ENCODE data around the gene FMN1. TPM values are rescaled to one million over a fixed set of nuclear protein-coding genes. Genes with fewer than 3 reads are reported as not detected.

Gene FMN1
- total RNA-seq, 1 experiment from 2014 or later, result 4.5 TPM

GRCh38 chr15:32901192-32901591, 293.3 kb downstream of the FMN1 start:
- CTCF ChIA-PET, result no interaction called here
- ATAC-seq, result no peak
- Mint-ChIP-seq H3K9me3 (no peaks in the 10 kb centered on the region), H3K36me3 (no peaks in the 10 kb centered on the region), H3K27me3 (ENCODE audit: low read depth) (peaks cover 23% of the 10 kb centered on the region), H3K4me3 (no peak overlapping the region), H3K4me1 (peaks cover 42% of the 10 kb centered on the region), H3K27ac (no peak overlapping the region)
- POLR2A ChIA-PET, result no interaction called here
- DNase-seq (ENCODE audit: low spot score), result no peak
- no peak for TF ChIP-seq OVOL2 (CRISPR knock-in tag; IDR thresholded peaks at IDR 0.05; ENCODE audit: borderline replicate concordance)
- TF ChIP-seq TP53 (CRISPR knock-in tag; IDR thresholded peaks at IDR 0.05), result no peak
- TF ChIP-seq E2F1 (CRISPR knock-in tag; IDR thresholded peaks at IDR 0.05), result no peak
- TF ChIP-seq ZNF423 (CRISPR knock-in tag; IDR thresholded peaks at IDR 0.05), result no peak
- no peak for TF ChIP-seq ZBTB43 (CRISPR knock-in tag; IDR thresholded peaks at IDR 0.05)
- no peak for TF ChIP-seq TEAD1 (CRISPR knock-in tag; IDR thresholded peaks at IDR 0.05)
- no peak for TF ChIP-seq USF1 (CRISPR knock-in tag; IDR thresholded peaks at IDR 0.05)
- TF ChIP-seq ERG (CRISPR knock-in tag; IDR thresholded peaks at IDR 0.05), result no peak
- no peak for TF ChIP-seq MYBL2 (CRISPR knock-in tag; IDR thresholded peaks at IDR 0.05)
- no peak for TF ChIP-seq ZNF425 (CRISPR knock-in tag; conservative IDR thresholded peaks at IDR 0.05)
- TF ChIP-seq GABPB1 (CRISPR knock-in tag; IDR thresholded peaks at IDR 0.05), result no peak

- no peaks in the 10 kb centered on the region for H3K36me3 Mint-ChIP-seq
- POLR2A ChIA-PET, result no interaction called here
- peaks cover 42% of the 10 kb centered on the region for H3K4me1 Mint-ChIP-seq
- H3K4me3 Mint-ChIP-seq, result peak overlapping the region; percentile 35
- ATAC-seq (peak; percentile 93), DNase-seq (ENCODE audit: low spot score) (peak; percentile 78)
- peak overlapping the region; percentile 83 for H3K27ac Mint-ChIP-seq
- peaks cover 23% of the 10 kb centered on the region for H3K27me3 Mint-ChIP-seq (ENCODE audit: low read depth)
- CTCF ChIA-PET, result interaction anchor here (0.6 to 2.5 kb wide), 6 partner anchors 10 to 57 kb away, joined by 3 to 12 read pairs (median 5); no protein-coding TSS in a partner anchor
- H3K9me3 Mint-ChIP-seq, result no peaks in the 10 kb centered on the region
- TF ChIP-seq FOXP4 (CRISPR knock-in tag; IDR thresholded peaks at IDR 0.05) (peak; percentile 98), ZMAT4 (CRISPR knock-in tag; IDR thresholded peaks at IDR 0.05) (no peak), FOXP1 (CRISPR knock-in tag; IDR thresholded peaks at IDR 0.05; ENCODE audit: borderline replicate concordance) (peak; percentile 73), ZBTB21 (CRISPR knock-in tag; IDR thresholded peaks at IDR 0.05; ENCODE audit: borderline replicate concordance) (peak; percentile 49; the same call in 1 of the 2 replicates), KAT7 (CRISPR knock-in tag; IDR thresholded peaks at IDR 0.05; ENCODE audit: borderline replicate concordance) (0 out of 2 replicates have a peak, but pooled peaks have one; percentile 54), CBFB (CRISPR knock-in tag; IDR thresholded peaks at IDR 0.05; ENCODE audit: low read depth) (0 out of 2 replicates have a peak, but pooled peaks have one; percentile 56), ATF6 (CRISPR knock-in tag; IDR thresholded peaks at IDR 0.05) (no peak), MYBL2 (CRISPR knock-in tag; IDR thresholded peaks at IDR 0.05) (peak; percentile 41; the same call in 1 of the 2 replicates), GTF2I (CRISPR knock-in tag; conservative IDR thresholded peaks at IDR 0.05) (0 out of 2 replicates have a peak, but pooled peaks have one; percentile 46), ZNF219 (CRISPR knock-in tag; IDR thresholded peaks at IDR 0.05; ENCODE audit: borderline replicate concordance) (peak; percentile 57; the same call in 1 of the 2 replicates), SMAD3 (CRISPR knock-in tag; IDR thresholded peaks at IDR 0.05; ENCODE audit: borderline replicate concordance) (no peak), GABPB1 (CRISPR knock-in tag; IDR thresholded peaks at IDR 0.05) (no peak), ZNF121 (CRISPR knock-in tag; IDR thresholded peaks at IDR 0.05) (0 out of 2 replicates have a peak, but pooled peaks have one; percentile 35)
Measured at GRCh38 chr15:32899126-32899596, 295.4 kb downstream of the FMN1 start.
